ENCODE measurements around the gene PTPRQ. TPM values are rescaled to one million over a fixed set of nuclear protein-coding genes. Genes with fewer than 3 reads are reported as not detected.

The PTPRQ gene
- total RNA-seq, 1 donor from 2014 or later, result not detected

DNA sequence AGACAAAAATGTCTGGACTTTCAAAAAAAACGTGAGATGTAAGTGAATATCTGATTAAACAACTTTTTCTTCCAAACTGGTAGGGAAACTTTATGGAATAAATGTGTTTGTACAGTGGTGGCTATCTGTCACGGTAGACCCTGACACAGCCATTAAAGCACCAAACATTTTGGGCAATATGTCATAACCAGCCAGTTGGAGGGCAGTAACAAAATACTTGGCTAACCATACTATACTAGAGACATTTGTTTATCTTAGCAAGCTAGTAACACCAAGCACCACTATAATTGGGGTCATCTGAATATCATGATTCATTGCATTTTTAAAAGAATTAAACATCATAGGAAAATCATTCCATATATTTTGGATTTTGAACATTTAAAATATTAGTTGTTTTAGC, 257.4 kb downstream of the PTPRQ start:
- DNase-seq, result no peak
- no peak overlapping the region for H3K27ac Mint-ChIP-seq
- ATAC-seq (ENCODE audit: low read depth), result no peak
- intact Hi-C loops (cut with micrococcal nuclease), result no loop called here
- no peak overlapping the region for H3K4me3 Mint-ChIP-seq
- TF ChIP-seq, protein P1, sequence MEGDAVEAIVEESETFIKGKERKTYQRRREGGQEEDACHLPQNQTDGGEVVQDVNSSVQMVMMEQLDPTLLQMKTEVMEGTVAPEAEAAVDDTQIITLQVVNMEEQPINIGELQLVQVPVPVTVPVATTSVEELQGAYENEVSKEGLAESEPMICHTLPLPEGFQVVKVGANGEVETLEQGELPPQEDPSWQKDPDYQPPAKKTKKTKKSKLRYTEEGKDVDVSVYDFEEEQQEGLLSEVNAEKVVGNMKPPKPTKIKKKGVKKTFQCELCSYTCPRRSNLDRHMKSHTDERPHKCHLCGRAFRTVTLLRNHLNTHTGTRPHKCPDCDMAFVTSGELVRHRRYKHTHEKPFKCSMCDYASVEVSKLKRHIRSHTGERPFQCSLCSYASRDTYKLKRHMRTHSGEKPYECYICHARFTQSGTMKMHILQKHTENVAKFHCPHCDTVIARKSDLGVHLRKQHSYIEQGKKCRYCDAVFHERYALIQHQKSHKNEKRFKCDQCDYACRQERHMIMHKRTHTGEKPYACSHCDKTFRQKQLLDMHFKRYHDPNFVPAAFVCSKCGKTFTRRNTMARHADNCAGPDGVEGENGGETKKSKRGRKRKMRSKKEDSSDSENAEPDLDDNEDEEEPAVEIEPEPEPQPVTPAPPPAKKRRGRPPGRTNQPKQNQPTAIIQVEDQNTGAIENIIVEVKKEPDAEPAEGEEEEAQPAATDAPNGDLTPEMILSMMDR (IDR thresholded peaks at IDR 0.05), result no peak
- peaks cover 2% of the 10 kb centered on the region for H3K9me3 Mint-ChIP-seq
- CTCF ChIA-PET, result no interaction called here
- H3K27me3 Mint-ChIP-seq, result no peaks in the 10 kb centered on the region
- H3K4me1 Mint-ChIP-seq, result no peaks in the 10 kb centered on the region
- POLR2A ChIA-PET, result no interaction called here
- H3K36me3 Mint-ChIP-seq (ENCODE audit: low read depth), result no peaks in the 10 kb centered on the region

DNA sequence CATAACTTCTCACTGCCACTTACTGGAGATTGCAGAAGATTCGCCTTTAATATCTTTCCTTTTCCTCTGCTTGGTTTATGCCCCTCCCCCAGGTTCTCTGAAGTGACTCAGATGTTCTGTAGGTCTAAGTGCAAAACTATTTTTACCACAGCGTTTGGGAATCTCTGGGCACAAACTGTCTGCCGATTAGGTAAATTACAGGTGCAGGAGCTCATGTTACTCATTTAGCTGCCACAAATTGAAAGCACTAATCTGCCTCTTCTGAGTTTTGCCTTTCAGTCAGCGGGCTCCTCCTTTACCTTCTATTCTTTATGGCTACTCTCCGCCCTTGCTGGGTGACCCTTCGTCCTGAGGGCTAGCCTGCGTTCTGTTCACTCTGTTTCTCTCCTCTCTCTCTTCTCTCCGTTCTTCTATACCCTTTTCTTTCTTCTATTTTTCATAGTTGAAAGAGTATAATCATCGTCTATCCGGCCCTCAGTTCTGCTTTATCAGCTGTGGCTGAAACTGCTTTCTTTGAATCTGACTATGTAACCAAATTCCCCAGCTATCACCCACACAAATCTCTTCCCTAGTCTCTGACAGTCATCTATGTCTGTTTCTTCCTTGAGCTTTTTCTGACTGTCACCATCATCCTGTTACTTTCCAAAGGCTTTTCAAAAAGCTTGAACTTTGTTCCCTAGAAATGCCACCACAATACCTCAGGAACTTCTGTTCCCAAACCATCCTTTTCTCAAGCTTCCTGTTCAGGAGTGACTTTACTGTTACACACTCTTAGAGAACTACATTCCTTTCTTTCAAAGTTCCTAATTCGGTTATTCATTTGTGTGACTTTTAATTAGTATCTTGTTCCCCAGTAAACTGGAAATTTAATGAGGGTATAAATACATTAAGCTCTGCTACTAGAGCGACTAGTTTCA, 259.1 kb downstream of the PTPRQ start:
- ChIA-PET POLR2A (no interaction called here), CTCF (no interaction called here)
- intact Hi-C loops (cut with micrococcal nuclease), result no loop called here
- H3K36me3 Mint-ChIP-seq (ENCODE audit: low read depth), result no peaks in the 10 kb centered on the region
- peaks cover 2% of the 10 kb centered on the region for H3K9me3 Mint-ChIP-seq
- TF ChIP-seq, protein P1 (IDR thresholded peaks at IDR 0.05), result no peak
- no peak for ATAC-seq (ENCODE audit: low read depth)
- H3K27me3 Mint-ChIP-seq, result peaks cover 8% of the 10 kb centered on the region
- DNase-seq, result no peak
- no peak overlapping the region for H3K4me3 Mint-ChIP-seq
- no peaks in the 10 kb centered on the region for H3K4me1 Mint-ChIP-seq
- no peak overlapping the region for H3K27ac Mint-ChIP-seq

DNA sequence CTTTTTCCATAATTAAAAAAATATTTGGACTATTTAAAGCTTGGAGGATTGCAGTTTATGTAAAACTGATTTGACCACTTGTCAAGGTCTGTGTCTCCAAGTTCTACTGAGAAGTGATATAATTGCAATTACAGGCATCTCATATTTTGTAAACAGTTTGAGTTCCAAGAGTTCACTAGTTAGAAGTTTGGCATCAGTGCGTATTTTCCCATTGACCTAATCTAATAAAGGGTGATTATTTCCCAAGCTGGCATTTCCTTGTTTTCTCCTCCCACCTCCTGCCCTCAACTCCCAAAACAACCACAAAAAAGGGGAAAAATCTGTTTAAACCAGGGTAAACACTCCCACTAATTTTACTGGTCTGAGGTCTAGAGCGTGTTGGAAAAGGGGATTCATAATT, 260.4 kb downstream of the PTPRQ start:
- H3K27ac Mint-ChIP-seq, result no peak overlapping the region

DNA sequence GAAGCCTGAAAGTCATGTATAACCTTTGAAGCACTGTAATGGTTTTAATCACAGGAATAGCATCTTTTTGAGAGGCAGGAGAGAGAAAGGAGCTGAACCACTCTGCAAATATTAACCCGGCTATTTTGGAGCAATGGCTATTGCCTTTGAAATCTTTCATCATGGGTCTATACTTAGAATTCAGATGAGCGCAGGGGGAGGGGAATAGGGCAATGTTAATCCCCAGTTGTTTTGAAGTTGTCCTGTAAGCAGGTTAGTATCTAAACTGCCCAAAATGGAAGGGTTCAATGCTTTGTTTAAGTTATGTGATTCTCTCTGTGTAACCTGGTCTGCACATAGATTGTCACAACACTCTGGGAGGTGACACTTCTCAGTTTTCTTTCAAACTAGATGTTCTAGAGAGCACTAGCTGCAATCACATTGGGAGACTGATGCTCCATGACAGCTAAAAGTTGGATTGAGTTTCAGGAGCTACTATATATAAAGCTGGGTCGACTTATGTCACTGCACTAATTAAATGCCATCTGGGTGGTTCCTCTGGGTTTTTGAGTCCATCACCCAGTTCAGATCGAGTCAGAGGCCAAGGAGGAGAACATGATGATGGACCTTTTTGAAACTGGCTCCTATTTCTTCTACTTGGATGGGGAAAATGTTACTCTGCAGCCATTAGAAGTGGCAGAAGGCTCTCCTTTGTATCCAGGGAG, 263.2 kb downstream of the PTPRQ start, which contains the start of gene MYF6:
TSS of gene MYF6 (plus strand) at position 509 of the 704 bp plus-strand sequence. CDS start at position 595, 86 bp downstream.
- no peak within 1 kb of the TSS for H3K4me3 Mint-ChIP-seq
- ChIA-PET CTCF (no interaction called here), POLR2A (no interaction called here)
- no peaks in the 10 kb centered on the region for H3K36me3 Mint-ChIP-seq (ENCODE audit: low read depth)
- DNase-seq (no peak), ATAC-seq (ENCODE audit: low read depth) (no peak)
- H3K9me3 Mint-ChIP-seq, result no peaks in the 10 kb centered on the region
- intact Hi-C loops (cut with micrococcal nuclease), result no loop called here
- peaks cover 25% of the 10 kb centered on the region for H3K27me3 Mint-ChIP-seq
- H3K4me1 Mint-ChIP-seq, result peaks cover 4% of the 10 kb centered on the region
- no peak within 1 kb of the TSS for H3K27ac Mint-ChIP-seq
- TF ChIP-seq, protein P1 (IDR thresholded peaks at IDR 0.05), result no peak

More for the DNA sequence above, 260.4 kb downstream of the PTPRQ start:
- Mint-ChIP-seq H3K4me3 (no peak overlapping the region), H3K27me3 (peaks cover 18% of the 10 kb centered on the region), H3K4me1 (peaks cover 4% of the 10 kb centered on the region), H3K36me3 (ENCODE audit: low read depth) (no peaks in the 10 kb centered on the region), H3K9me3 (no peaks in the 10 kb centered on the region)
- intact Hi-C loops (cut with micrococcal nuclease), result no loop called here
- CTCF ChIA-PET, result no interaction called here
- DNase-seq, result no peak
- POLR2A ChIA-PET, result no interaction called here
- ATAC-seq (ENCODE audit: low read depth), result no peak
- TF ChIP-seq, protein P1 (IDR thresholded peaks at IDR 0.05), result no peak

DNA sequence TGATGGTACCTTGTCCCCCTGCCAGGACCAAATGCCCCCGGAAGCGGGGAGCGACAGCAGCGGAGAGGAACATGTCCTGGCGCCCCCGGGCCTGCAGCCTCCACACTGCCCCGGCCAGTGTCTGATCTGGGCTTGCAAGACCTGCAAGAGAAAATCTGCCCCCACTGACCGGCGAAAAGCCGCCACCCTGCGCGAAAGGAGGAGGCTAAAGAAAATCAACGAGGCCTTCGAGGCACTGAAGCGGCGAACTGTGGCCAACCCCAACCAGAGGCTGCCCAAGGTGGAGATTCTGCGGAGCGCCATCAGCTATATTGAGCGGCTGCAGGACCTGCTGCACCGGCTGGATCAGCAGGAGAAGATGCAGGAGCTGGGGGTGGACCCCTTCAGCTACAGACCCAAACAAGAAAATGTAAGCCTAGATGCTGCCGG, 263.8 kb downstream of the PTPRQ start:
- TF ChIP-seq, protein P1 (IDR thresholded peaks at IDR 0.05), result no peak
- intact Hi-C loops (cut with micrococcal nuclease), result no loop called here
- Mint-ChIP-seq H3K27ac (no peak overlapping the region), H3K27me3 (peaks cover 27% of the 10 kb centered on the region), H3K4me3 (no peak overlapping the region), H3K4me1 (peaks cover 4% of the 10 kb centered on the region), H3K36me3 (ENCODE audit: low read depth) (no peaks in the 10 kb centered on the region), H3K9me3 (no peaks in the 10 kb centered on the region)
- ATAC-seq (ENCODE audit: low read depth) (no peak), DNase-seq (no peak)
- CTCF ChIA-PET, result no interaction called here
- POLR2A ChIA-PET, result no interaction called here

Measured in activated B cell treated with CpG ODN at 0.5 μM for 24 hours (primary cell).